ENCODE measurements around the gene ACER2. TPM values are rescaled to one million over a fixed set of nuclear protein-coding genes. Genes with fewer than 3 reads are reported as not detected.
"Not testable (repeated sequence)": the region's sequence is repeated elsewhere in the genome, so short reads cannot be mapped to it uniquely, and the experiment has no call there.

Gene ACER2
- total RNA-seq, 2 donors from 2014 or later, result 3.5 to 5.5 TPM

DNA sequence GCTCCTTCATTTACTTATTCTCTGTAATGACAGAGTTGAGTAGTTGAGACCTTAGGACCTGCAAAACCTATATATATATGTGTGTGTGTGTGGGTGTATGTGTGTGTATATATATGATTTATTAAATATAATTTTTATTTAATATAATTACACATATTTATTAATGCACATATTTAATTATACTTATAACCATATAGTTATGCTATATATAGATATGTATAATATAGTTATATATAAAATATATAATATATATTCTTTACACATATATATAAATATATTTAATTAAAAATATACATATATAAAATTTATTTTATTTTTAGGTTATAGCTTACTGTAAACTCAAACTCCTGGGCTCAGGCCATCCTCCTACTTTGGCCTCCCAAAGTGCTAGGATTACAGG is 23.7 kb downstream of the ACER2 start:
- TF ChIP-seq, protein P1, sequence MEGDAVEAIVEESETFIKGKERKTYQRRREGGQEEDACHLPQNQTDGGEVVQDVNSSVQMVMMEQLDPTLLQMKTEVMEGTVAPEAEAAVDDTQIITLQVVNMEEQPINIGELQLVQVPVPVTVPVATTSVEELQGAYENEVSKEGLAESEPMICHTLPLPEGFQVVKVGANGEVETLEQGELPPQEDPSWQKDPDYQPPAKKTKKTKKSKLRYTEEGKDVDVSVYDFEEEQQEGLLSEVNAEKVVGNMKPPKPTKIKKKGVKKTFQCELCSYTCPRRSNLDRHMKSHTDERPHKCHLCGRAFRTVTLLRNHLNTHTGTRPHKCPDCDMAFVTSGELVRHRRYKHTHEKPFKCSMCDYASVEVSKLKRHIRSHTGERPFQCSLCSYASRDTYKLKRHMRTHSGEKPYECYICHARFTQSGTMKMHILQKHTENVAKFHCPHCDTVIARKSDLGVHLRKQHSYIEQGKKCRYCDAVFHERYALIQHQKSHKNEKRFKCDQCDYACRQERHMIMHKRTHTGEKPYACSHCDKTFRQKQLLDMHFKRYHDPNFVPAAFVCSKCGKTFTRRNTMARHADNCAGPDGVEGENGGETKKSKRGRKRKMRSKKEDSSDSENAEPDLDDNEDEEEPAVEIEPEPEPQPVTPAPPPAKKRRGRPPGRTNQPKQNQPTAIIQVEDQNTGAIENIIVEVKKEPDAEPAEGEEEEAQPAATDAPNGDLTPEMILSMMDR (IDR thresholded peaks at IDR 0.05), result no peak
- no peak overlapping the region for H3K4me3 ChIP-seq
- H3K27ac ChIP-seq, result peak overlapping the region in 1 of 2 donors; percentile 73
- H3K27me3 ChIP-seq, result no peaks in the 10 kb centered on the region
- H3K9me3 ChIP-seq, result no peaks in the 10 kb centered on the region
- peaks cover 6% of the 10 kb centered on the region for H3K36me3 ChIP-seq
- no peak for DNase-seq (ENCODE audit: low spot score)
- H3K4me1 ChIP-seq, result peaks cover 0 to 14% of the 10 kb centered on the region in 2 donors

DNA sequence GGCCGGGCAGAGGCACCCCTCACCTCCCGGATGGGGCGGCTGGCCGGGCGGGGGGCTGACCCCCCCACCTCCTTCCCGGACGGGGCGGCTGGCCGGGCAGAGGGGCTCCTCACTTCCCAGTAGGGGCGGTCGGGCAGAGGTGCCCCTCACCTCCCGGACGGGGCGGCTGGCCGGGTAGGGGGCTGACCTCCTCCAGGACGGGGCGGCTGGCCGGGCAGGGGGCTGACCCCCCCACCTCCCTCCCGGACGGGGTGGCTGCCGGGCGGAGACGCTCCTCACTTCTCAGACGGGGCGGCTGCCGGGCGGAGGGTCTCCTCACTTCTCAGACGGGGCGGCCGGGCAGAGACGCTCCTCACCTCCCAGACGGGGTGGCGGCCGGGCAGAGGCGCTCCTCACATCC is 24.9 kb downstream of the ACER2 start:
- H3K9me3 ChIP-seq; H3K27me3 ChIP-seq; H3K36me3 ChIP-seq; H3K4me3 ChIP-seq; DNase-seq (ENCODE audit: low spot score); H3K27ac ChIP-seq: not testable (repeated sequence)
- peaks cover 0 to 14% of the 10 kb centered on the region in 2 donors for H3K4me1 ChIP-seq

DNA sequence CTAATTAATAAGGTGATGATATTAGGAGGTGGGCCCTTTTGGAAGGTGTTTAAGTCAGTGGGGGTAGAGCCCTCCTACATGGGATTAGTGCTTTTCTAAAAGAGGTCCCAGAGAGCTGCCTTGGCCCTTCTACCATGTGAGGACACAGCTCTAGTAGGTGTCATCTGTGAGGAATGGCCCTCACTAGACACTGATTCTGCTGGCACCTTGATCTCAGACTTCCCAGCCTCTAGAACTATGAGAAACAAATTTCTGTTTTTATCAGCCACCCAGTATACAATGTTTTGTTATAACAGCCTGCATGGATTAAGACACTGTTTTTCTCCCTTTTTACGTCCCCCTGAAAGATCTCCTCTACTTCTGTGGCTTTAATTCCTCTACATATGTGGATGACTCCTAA is 31.6 kb downstream of the ACER2 start:
- no peak overlapping the region for H3K27ac ChIP-seq
- no peak for DNase-seq (ENCODE audit: low spot score)
- no peak overlapping the region for H3K4me3 ChIP-seq
- peaks cover 4% of the 10 kb centered on the region for H3K36me3 ChIP-seq
- H3K4me1 ChIP-seq, result no peaks in the 10 kb centered on the region
- no peaks in the 10 kb centered on the region for H3K27me3 ChIP-seq
- TF ChIP-seq, protein P1 (IDR thresholded peaks at IDR 0.05), result no peak
- H3K9me3 ChIP-seq, result no peaks in the 10 kb centered on the region

DNA sequence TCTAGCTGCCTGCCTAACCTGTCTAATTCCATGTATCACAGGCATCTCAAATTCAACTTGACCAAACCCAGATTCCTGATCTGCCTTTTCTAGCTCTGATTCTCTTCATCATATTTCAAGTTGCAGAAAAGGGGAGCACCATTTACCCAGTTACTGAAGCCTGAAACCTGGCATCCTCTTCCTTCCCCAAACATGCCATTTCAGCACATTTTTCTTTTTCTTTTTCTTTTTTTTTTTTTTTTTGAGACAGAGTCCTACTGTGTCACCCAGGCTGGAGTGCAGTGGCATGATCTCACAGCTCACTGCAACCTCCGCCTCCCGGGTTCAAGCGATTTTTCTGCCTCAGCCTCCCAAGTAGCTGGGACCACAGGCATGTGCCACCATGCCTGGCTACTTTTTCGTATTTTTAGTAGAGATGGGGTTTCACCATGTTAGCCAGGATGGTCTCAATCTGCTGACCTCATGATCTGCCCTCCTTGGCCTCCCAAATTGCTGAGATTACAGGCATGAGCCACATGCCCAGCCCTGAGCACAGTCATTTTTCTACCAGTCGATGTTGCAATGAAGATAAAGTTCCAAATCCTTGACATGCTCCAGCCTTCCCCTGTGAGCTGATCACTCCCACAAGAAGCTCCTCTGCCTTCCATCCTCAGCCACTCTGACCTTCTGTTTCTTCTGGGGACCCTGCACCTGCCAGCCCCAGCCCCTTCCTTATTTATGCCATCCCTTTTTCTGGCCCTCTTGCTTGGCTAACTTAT is 32.2 kb downstream of the ACER2 start:
- H3K4me1 ChIP-seq, result no peaks in the 10 kb centered on the region
- H3K36me3 ChIP-seq, result peaks cover 4% of the 10 kb centered on the region
- no peak overlapping the region for H3K27ac ChIP-seq
- no peak overlapping the region for H3K4me3 ChIP-seq
- DNase-seq (ENCODE audit: low spot score), result peak; percentile 63
- H3K9me3 ChIP-seq, result no peaks in the 10 kb centered on the region
- TF ChIP-seq, protein P1 (IDR thresholded peaks at IDR 0.05), result no peak
- no peaks in the 10 kb centered on the region for H3K27me3 ChIP-seq

DNA sequence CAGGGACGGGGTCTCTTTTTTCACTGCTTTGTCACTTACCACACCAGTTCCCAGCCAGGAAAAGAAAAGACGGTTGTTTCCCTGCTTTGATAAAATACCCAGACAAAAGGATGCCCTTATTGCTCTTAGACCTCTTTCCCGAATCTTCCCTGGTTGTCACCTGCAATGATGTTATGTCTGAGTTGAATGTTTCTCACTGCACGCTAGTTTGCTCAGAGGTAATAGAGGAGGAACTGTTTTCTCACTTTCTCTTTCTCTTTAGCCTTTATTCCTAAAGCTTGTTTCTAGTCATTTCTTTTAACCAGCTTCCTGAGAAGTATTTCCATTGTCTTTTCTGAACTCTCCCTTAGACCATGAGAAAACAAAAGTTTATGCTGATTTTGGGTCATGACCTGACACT is 32.9 kb downstream of the ACER2 start:
- Histone ChIP-seq H3K9me3 (no peaks in the 10 kb centered on the region), H3K4me1 (no peaks in the 10 kb centered on the region), H3K4me3 (no peak overlapping the region), H3K27ac (no peak overlapping the region), H3K36me3 (peaks cover 4% of the 10 kb centered on the region), H3K27me3 (no peaks in the 10 kb centered on the region)
- TF ChIP-seq, protein P1 (IDR thresholded peaks at IDR 0.05), result no peak
- no peak for DNase-seq (ENCODE audit: low spot score)

DNA sequence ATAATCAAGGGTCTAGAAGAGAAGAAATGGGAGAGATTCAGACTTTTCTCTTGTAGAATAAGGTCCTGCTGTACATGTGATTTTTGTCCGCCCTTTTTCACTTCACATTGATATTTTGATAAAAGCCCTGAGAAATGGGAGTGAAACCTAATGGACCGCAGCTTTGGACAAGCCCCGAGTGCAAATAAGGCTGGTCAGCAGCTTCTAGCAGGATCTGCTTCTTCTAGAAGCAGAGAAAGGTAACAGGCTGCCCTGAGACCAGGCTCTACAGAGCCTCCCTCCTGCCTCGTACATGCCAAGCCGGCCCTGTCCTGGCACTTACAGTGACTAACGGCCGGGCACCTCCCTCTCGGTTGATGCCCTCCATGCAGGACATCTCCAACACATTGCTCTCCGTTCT is 33.4 kb downstream of the ACER2 start:
- H3K36me3 ChIP-seq, result peaks cover 4% of the 10 kb centered on the region
- DNase-seq (ENCODE audit: low spot score), result no peak

More for the DNA sequence above, 33.4 kb downstream of the ACER2 start:
- H3K4me1 ChIP-seq, result no peaks in the 10 kb centered on the region
- TF ChIP-seq, protein P1 (IDR thresholded peaks at IDR 0.05), result no peak
- H3K27ac ChIP-seq, result no peak overlapping the region
- no peaks in the 10 kb centered on the region for H3K27me3 ChIP-seq
- H3K9me3 ChIP-seq, result no peaks in the 10 kb centered on the region
- H3K4me3 ChIP-seq, result no peak overlapping the region
